NCI-H1436 treated with DMSO at 0.1 percent for 48 hours (cell line): Measurements from ENCODE around the gene GSC2.

ENCODE experiments used
- DNase-seq: peaks from one replicate; lab custom pipeline; 2025; lab: John Stamatoyannopoulos, UW

Gene GSC2, protein sequence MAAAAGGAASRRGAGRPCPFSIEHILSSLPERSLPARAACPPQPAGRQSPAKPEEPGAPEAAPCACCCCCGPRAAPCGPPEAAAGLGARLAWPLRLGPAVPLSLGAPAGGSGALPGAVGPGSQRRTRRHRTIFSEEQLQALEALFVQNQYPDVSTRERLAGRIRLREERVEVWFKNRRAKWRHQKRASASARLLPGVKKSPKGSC

DNA sequence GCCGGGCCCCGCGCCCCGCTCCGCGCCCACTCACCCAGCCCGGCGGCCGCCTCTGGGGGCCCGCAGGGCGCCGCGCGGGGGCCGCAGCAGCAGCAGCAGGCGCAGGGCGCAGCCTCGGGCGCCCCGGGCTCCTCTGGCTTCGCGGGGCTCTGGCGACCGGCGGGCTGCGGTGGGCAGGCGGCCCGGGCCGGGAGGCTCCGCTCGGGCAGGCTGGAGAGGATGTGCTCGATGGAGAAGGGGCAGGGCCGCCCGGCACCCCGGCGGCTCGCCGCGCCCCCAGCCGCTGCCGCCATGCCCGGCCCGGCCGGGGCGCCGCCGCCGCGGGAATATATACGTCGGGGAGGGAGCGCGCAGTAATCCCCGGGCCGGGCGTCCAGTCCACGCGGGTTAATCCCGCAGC lies at the start of gene GSC2:
TSS of gene GSC2 (minus strand) at position 302 of the 400 bp plus-strand sequence. CDS start at position 293, 9 bp downstream.
- no peak for DNase-seq

DNA sequence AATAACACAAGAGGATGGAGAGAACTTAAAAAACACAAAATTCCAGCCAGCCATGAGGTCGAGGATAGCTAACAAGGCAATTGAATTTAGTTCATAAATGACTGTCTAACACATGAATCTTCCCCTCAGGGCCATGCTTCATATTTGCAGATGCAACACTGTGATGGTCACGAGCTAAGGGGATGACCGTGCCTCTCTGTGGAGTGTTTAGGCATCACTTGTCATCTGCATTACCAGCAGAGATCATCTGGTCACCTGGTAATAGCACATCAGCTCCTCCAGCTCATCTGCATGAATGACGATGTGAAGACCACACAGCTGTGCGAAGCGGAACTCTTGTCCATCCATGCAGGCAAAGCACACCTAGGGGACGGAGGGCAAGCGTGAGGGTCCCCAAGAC lies 49.4 kb upstream of the GSC2 start:
- DNase-seq = no peak

DNA sequence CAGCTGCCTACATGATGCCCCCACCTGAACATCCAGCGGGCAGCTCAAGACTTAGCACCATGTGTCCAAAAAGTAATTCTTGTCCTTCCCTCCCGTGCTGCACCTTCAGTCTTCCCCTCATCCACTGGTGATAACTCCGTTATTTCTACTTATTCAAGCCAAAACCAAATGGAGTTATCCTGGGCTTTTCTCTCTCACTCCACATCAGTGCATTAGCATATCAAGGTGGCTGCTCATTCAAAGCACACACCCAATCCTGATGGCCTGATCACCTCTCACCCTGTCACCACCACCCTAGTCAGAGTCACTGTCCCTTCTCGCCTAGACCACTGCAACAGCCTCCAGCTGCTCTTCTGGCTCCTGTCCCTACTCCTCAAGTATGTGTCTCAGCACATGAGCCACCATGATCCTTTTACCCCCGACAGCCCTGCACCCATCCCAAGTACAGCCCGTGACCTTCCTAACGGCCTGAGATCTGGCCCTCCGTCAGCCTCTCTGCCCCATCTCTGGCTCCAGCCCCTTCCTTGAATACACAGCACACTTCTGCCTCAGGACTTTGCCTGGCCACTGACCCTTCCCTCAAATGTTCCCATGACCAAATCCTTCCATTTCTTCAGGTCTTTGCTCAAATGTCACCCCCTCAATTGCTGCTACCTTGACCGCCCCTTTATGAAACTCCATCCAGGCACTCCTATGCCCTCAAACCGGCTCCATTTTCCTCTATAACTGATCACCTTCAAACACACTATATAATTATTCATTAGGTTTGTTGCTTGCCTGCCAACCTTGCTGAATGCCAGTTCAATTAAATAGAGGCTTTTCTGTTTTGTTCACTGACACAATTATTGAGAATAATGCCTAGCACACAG lies 48.1 kb upstream of the GSC2 start:
- no peak for DNase-seq

DNA sequence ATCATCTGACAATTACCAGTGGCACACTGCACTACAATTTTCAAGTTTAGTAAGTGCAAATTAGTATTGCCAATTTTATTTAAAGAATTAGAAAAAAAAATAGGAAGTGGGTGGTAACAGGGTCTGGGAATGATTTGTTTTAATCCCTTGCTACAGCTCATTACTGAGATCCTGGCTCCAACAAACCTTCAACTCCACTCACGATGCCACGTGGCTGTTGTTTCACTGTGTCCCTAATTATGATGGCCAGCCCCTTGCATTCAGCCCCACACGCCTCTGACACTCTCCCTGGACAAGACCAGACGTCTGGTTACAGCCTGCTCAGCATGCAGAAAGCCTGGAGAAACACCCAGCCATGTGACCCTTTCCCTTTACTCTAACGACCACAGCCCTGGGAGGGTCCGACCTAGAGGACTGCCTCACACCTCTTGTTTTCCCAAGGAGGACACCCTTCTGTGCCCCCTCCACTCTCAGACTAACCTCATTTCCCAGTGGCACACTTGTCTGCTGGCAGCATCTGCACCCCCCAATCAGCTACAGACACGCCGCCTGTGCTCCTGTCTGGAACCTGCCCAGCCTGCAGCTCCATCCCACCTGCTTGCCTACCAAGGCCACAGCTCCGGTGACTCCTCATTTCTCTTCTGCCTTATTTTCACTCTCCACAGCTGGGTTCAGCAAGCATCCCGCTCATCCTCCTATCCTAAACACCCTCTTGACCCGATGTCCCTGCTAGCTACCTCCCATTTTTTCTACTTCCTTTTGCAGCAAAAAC lies 46.9 kb upstream of the GSC2 start:
- DNase-seq = no peak

DNA sequence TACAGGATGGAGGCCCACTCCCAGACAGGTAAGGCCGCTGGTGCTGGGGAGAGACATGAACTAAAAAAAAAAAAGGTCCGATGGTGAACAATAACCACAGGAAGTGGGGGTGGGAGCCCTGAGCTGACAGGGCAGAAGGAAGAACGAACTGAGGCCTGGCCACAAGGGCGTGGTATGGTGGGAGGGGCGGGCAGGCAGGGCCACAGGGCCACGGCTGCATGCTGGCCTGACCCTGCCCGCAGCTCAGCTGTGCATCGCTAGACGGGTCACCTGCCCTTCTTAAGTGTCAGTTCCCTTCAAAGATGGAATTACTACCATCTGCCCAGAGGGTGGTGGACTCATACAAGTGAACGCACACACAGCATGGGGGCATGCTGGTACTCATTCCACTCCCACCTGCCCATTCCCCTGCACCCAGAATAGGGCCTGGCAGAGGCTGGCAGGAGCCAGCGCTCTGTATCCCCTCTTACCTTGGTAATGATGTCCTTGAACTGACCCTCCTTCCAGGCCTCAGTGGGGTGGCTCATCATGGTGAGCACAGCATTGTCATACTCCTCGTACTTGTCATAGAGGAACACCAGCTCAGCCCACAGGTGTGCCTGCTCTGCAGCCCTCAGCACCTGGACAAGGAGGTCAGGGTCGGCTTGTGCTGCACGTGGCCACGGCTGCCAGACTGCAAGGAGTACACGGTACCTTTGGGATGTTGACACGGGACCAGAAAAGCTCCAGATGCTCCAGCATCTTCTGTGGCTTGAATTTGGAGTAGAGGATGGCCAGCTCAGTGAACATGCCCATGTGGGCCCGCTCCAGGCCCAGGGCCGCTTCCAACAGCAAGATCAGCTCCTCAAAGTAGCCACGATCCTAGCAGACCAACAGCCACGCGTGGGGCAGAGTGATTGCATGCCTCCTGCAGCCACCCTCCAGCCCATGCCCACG lies 46.0 kb upstream of the GSC2 start:
- no peak for DNase-seq

DNA sequence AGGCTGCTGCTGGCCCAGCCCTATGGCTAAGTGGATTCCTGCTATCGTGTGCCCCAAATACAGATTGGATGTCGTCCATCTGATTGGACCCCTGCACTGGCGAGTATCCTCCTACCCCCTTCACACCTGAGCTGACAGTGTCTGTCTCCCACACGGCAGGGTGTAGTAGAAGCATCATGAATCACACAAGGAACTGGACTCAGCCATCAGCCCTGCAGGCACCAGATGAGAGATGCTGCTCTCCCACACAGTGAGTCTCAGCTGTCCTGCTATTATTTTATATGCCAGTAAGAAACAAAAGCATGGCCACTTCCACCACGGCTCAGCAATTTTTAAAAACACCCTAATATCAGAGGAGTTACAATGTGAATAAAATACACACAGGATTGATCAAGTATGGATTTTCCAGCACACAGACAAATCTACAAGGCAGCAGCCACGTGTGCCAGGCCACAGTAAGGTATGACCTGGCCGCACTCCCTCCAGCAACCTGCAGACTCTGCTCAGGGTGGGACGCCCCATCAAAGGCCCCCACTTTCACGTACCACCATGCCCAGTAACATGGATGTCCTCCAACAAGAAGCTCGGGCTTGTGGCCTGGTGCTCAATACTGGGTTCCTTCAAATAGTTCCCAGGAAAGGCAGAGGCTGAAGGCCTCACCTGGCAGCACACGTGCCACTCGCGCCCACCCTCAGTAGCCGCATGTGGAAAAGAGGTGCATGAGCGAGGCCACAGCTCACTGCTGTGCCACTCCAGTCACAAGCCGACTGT lies 44.9 kb upstream of the GSC2 start:
- no peak for DNase-seq

DNA sequence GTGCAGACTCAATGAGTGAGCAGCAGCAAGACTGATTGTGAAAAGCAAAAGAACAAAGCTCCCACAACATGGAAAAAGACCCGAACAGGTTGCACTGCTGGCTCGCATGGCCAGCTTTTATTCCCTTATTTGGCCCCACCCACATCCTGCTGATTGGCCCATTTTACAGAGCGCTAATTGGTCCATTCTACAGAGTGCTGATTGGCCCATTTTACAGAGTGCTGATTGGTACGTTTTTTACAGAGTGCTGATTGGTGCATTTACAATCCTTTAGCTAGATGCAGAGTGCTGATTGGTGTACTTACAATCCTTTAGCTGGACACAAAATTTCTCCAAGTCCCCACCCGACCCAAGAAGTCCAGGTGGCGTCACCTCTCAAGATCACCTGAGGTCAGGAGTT lies 43.8 kb upstream of the GSC2 start:
- DNase-seq = no peak

DNA sequence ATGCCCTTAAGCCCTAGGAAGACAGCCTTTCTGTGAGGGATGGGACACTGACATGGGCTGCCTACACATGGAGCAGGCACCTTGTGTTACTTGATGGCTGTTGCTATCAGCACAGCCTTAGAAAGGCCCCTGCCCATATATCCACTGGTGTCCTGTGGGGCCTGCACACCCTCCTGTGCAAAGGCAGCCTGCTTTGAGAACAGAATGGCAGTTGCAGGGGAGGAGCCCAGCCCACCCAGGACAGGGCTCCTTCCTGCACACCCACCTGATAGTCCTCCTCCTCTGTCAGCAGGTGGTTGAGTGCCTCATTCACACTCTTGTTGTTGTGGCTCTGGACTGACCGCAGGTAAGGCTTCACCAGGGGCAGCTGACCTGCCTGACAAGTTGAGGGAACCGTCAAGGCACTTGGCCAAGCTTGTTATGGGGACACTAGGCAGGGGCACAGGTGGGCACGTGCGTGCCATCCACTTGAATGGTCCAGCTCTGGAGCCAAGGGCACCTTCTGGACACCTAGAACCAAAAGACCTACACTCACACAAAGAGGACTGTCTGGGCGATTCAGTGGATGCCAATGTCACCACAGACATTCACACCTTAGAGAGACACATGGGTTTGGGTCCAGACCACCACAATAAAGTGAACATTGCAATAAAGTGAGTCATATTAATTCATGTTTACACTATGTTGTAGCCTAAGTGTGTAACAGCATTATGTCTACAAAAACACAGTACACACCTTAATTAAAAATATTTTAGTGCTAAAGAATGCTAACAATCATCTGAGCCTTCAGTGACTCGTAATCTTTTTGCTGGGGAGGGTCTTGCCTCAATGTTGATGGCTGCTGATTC lies 37.8 kb upstream of the GSC2 start:
- no peak for DNase-seq

DNA sequence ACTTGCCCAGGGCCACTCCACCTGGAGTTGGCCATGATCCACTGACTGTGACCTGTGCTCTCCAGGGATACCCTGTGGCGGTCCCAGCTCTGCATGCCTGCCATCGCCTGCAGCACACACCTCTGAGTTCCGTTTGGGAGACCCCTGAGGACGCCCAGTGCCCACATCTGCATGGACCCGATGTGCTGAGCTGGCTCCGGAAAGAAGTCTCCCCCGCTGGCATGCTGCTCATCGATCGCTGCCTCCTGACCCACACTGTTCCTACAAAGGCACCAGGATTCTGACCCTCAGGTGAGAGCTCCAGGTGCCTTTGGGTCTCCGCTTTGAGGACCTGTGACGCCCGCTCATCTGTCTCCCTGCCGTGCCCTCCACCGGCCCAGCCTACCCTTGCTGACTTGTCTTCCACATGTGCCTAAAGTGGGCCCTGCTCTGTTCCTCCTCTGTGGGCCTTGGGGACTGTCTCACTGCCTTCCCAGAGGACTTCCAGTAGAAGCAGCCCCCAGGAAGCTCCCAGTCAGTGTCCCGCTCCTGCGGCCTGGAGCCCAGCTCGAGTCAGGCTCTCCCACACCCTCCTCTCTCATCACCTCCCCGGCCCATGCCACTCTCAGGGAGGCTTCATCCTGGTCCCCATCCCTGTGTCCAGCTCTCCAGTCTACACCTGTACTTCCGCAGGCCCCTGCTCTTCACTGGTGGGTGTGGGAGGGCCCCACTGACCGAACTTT lies 34.3 kb upstream of the GSC2 start:
- no peak for DNase-seq

DNA sequence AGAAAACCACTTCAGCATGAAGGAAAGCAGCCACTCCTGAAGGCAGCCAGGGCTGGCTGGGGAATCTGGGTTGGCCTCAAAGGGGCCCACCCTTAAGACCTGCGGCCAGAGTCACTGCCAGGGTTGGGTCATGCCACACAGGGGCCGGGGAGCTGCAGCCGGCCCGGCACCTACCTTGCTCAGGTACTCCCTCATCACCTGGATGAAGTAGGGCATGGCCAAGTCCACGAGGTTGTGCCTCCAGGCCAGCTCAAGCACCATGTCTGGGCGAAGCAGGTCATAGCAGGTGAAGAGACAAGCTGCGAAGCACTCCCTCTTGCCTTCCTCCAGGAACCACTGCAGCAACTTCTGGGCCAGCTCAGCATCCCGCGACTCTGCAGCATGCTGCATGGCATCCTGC lies 33.1 kb upstream of the GSC2 start:
- no peak for DNase-seq

DNA sequence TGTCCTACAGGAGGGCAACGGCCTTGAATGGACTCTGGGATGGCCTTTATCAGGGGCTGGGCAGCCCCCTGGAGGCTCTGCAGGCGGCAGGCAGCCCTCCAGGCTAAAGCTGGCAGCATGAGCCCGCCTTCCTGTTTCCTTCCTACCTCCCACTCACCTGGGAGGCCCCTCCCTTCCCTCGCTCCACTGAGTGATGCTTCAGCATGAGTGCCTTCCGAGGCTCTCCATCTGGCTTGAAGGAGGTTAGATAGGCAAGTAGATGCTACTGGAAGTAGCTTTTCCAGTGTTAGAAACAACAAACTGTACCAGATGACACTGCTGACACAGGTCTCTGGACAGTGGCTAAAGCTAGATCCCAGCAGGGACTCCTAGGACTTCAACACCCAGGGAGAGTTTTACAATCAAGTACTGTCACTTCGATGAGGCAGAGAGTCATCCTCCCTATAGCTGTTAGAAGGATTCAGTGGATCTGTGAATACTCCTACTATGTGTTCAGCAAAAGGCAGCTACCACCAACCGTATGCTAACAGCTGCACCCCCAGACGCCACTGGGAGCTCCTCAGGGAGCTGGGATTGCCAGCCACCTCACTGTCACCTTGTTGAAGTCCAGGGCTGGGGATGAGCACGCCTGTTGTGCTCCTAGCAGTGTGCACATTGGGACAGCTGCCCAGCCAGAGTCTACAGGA lies 32.5 kb upstream of the GSC2 start:
- DNase-seq = no peak

DNA sequence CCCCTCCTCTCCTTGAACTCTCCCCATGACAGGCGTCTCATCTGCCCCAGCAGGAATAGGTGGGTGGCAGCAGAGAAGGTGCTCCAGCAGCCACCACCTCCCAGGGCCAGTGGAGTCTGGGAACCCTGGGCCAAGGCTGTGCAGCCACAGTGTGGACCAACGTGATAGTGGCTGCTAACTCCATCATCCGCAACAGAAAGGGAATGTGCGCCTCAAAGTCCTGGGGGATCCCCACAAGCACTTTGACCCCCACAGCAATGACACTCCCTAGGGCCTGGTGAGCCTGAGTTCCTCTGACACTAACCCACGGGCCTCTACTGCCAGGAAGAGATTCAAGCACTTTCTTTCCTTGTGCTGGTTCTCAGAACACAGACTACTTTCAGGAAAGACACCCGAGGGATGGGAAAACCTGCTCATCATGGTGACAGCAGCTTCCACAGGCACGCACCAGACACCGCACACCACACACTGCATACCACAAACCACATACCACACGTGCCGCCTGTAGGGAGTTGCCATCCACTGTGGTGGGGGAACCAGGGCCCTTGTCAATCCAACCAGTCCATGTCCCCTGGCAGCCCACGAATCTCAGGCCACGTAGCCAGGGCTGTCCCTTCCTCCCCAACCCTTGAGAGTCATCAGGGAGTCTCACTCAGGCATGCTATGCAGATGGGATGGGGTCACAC lies 31.8 kb upstream of the GSC2 start:
- no peak for DNase-seq

DNA sequence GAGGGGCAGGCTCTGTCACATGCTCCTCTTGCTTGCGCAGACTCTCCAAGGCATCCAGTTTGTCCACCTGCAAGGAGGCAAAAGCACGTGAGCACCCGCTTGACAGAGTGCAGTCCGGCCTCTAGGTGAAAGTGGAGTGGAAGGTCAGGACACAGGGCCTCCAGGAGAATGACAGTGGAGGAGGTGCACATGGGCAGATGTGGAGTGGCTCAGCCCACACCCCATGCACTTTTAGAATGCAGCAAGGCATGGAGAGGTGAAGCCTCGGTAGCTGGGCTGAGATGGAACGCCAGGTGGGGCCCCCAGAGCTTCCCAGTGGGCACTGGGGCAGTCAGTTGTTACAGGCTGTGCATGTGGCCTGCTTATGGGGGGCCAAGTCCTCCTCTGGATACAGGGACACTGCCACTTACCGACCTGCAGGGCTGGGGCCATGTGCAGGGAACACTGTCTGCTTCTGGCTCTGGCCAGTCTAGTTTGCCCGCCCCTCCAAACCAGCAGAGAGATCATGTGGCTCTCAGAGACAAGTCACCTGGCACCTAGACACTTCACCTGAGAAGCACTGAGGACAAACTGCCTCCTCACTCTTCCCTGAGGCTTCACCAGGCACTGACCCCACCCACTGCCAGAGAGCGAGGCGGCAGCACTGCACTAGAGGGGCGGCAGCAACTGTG lies 30.8 kb upstream of the GSC2 start:
- no peak for DNase-seq

DNA sequence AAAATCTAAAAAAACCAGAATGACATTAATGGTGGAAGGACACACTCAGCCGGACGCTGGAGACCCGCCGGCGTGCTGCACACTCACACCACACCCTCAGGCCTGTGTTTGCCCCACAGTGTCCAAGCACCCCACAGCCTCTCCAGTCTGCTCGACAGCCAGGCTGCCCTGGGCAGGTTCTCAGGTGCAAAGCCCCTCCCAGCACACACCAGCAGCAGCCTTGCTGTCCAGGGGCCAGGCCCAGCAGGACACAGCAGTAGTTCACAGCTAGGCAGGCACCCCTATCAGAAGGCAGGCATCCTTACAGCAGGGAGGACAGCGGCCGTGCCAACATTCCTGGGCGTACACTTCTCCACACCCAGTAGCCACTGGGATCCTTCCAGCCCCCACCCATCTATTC lies 30.1 kb upstream of the GSC2 start:
- no peak for DNase-seq

DNA sequence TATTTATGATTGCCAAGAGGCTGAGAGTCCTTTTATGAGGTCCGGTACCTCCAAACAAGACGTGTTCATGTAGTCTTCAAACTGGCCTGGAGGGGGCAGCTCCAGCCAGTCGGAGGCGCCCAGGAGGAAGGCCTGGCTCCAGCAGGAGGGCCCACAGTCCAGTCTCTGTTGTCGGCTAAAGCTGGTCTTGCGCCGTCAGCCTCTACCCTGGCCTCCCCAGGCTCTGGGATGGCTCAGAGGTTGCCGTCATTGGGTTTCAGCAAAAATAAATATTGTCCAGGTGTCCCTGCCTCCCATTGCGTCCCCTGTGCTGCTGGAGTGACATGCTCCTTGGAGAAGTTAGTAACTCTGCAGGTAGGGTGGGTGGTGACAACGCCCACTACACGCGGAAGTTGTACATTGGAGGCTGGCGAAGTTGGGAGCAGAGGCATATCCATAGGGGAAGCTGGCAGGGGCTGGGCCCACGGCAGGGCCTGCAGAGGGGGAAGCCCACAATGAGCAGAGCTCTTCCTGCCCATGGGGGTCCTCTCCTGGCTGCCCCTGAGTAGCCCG lies 29.5 kb upstream of the GSC2 start:
- peak; percentile 7 for DNase-seq

DNA sequence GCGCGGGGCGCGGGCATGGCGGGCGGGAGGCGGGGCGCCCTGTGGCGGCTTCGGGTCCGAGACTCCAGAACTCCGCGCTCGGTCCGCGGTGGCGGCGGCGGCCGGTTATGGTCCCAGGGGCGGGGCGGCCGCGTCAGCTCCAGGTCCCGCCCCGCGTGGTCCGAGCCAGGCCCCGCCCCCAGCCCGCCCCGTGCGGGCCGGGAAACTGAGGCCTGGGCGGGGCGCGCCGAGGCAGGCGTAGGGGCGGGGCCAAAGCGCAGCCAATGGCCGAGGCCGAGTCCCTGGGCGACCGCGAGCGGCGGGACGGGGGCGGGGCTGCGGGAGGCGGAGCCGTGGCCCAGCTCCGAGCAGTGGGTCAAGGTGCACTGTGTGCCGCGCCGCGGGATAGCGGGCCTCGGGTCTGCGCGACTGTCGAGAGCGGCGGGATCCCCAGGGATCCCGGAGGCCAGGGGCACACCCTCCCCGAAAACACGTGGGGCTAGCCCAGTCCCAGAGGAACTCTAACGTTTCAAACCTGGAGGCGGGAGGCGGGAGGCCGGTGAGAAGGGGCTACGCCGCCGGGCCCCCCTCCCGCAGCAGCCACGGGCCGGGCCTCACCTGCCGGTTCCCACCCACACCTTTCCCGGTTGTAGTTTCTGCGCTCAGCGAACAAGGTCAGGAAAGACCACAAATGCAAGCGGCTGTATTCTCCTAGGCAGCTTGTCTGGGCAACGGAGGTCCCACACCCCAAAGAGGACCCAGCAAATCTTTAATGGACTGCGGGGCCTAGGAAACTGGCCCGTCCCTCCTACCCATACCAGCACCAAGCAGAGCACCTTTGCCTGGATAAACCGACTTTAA lies 28.8 kb upstream of the GSC2 start, which contains the start of gene SLC25A1:
TSS of gene SLC25A1 (minus strand) at position 80 of the 840 bp plus-strand sequence. CDS start at position 17, 63 bp downstream.
- peak; percentile 22 for DNase-seq
